HFFc6 (cell line): ENCODE measurements around the gene E2F4. TPM values are rescaled to one million over a fixed set of nuclear protein-coding genes. Genes with fewer than 3 reads are reported as not detected.

Source experiments
- DNase-seq: peaks from one replicate; pipeline ENCODE4 v3.0.0-alpha.2; 2018
- H3K27ac Mint-ChIP-seq: 2 replicates; pipeline ENCODE4 v1.8.0; 2020; ENCODE audit warnings: mild to moderate bottlenecking, mixed read lengths
- H3K27me3 Mint-ChIP-seq: 2 replicates; pipeline ENCODE4 v1.8.0; 2021; ENCODE audit warnings: mild to moderate bottlenecking, moderate library complexity, mixed read lengths; ENCODE audit not compliant: insufficient read depth
- H3K36me3 Mint-ChIP-seq: 2 replicates; pipeline ENCODE4 v1.8.0; 2021; ENCODE audit warnings: low read depth, mixed read lengths
- H3K4me1 Mint-ChIP-seq: 2 replicates; pipeline ENCODE4 v1.8.0; 2020; ENCODE audit warnings: low read depth, mixed read lengths
- H3K4me3 Mint-ChIP-seq: 2 replicates; pipeline ENCODE4 v1.8.0; 2020; ENCODE audit warnings: mild to moderate bottlenecking, moderate library complexity, mixed read lengths
- H3K9me3 Mint-ChIP-seq: 2 replicates; pipeline ENCODE4 v1.8.0; 2020; ENCODE audit warnings: mild to moderate bottlenecking, mixed read lengths
- CTCF ChIP-seq: fragments of 200-600 bp; sonication (generic); IDR thresholded peaks from 2 replicates; pipeline ENCODE4 v1.5.0; 2021; ENCODE audit warnings: antibody characterized with exemption, mild to moderate bottlenecking
- total RNA-seq, 6 experiments: library from RNA; stranded (reverse); fragmentation: NEBNext Ultra II Directional; extraction: Animal tissue kit (Norgen Biotek cat#: 25700); gene quantifications; 2 replicates in 1 of 6; 3 replicates in 5 of 6; pipeline ENCODE4 v1.2.3, GENCODE V29; 2021

E2F4 gene
- total RNA-seq, 6 experiments from 2014 or later = 52.9 to 64.7 (median 61.0) TPM

DNA sequence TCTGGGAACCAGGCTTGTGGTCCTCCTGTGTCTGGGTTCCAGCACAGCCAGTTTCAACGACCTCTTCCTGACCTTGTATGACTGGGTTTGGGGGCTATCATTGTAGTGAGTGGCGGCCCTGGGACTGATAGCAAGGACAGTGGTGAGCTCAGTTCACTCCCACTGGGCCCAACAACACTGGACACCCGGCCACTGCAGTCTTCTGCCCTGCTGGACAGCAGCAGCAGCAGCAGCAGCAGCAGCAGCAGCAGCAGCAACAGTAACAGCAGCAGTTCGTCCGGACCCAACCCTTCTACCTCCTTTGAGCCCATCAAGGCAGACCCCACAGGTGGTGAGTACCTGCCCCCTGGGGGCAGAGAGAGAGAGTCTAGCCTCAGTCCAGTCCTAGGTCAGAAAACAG lies 3.7 kb downstream of the E2F4 start:
- H3K36me3 Mint-ChIP-seq = peaks cover 44% of the 10 kb centered on the region

GRCh38 chr16:67196881-67197280 lies 4.9 kb downstream of the E2F4 start:
- no peak overlapping the region for H3K4me3 Mint-ChIP-seq

More for the DNA sequence above, 3.7 kb downstream of the E2F4 start:
- peaks cover 40% of the 10 kb centered on the region for H3K4me1 Mint-ChIP-seq
- no peak overlapping the region for H3K4me3 Mint-ChIP-seq
- no peak for TF ChIP-seq CTCF
- no peak overlapping the region for H3K27ac Mint-ChIP-seq
- no peak for DNase-seq
- no peaks in the 10 kb centered on the region for H3K9me3 Mint-ChIP-seq
- peaks cover 9% of the 10 kb centered on the region for H3K27me3 Mint-ChIP-seq

DNA sequence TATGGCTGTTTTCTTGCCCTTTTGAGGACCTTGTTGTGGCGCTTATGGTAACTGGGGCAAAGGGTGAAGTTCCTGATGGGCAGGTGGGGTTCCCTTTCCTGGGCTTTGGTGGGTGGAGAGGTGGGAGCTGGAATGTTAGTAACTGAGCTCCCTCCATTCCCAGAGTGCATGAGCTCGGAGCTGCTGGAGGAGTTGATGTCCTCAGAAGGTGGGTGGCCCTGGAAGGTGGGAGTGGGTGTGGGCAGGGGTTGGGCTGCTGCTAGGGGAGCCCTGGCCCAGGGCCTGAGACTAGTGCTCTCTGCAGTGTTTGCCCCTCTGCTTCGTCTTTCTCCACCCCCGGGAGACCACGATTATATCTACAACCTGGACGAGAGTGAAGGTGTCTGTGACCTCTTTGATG lies 5.7 kb downstream of the E2F4 start:
- Mint-ChIP-seq H3K9me3 (no peaks in the 10 kb centered on the region), H3K27ac (no peak overlapping the region), H3K36me3 (peaks cover 40% of the 10 kb centered on the region), H3K27me3 (peaks cover 9% of the 10 kb centered on the region), H3K4me3 (no peak overlapping the region), H3K4me1 (peaks cover 28% of the 10 kb centered on the region)
- no peak for DNase-seq
- no peak for TF ChIP-seq CTCF

More at GRCh38 chr16:67196881-67197280, 4.9 kb downstream of the E2F4 start:
- DNase-seq = no peak
- Mint-ChIP-seq H3K27me3 (peaks cover 9% of the 10 kb centered on the region), H3K27ac (peak overlapping the region; percentile 7; the same call in 1 of the 2 replicates), H3K9me3 (no peaks in the 10 kb centered on the region), H3K4me1 (peaks cover 31% of the 10 kb centered on the region), H3K36me3 (peaks cover 44% of the 10 kb centered on the region)
- TF ChIP-seq CTCF = no peak

GRCh38 chr16:67198238-67198734 lies 6.3 kb downstream of the E2F4 start:
- no peaks in the 10 kb centered on the region for H3K9me3 Mint-ChIP-seq
- peaks cover 36% of the 10 kb centered on the region; the same call in 1 of the 2 replicates for H3K36me3 Mint-ChIP-seq
- H3K27me3 Mint-ChIP-seq = peaks cover 9% of the 10 kb centered on the region
- no peak overlapping the region for H3K4me3 Mint-ChIP-seq
- TF ChIP-seq CTCF = peak; percentile 75
- DNase-seq = no peak
- H3K4me1 Mint-ChIP-seq = peaks cover 22% of the 10 kb centered on the region
- 0 out of 2 replicates have a peak overlapping the region, but pooled peaks have one; percentile 16 for H3K27ac Mint-ChIP-seq

DNA sequence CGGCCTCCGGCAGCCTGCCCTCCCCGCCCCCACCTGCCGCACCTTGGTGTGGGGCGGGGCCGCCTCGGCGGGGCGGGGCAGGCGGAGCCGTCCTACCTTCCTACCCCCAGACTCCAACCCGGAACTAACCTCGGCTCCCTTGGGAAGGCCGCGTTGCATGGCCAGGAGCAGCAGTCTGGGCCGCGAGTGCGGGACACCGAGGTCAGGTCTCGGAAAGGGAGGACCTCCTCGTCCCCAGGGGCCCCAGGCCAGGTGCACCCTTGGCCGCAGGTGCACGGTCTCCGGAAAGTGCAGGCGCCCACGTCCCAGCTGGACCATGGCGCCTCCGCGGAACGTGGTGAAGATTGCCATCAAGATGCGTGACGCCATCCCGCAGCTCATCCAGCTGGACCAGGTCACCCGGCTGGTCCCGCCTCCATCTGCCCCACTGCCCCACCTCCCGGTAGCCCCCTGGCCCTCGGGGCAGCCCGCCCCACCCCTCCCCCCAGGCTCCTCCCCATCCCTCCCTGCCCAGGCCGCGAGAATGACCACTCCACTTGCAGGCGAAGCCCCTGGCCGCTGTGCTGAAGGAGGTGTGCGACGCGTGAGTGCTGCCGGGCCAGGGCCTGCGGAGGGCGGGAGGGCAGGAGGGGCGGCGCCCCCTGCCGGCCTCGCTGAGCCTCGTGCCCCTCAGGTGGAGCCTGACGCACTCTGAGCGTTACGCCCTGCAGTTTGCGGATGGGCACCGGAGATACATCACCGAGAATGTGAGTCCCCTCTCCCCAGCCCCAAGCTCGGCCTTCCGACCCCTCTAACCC lies 7.3 kb downstream of the E2F4 start, which contains the start of gene ELMO3:
Gene ELMO3 (plus strand): TSS at position 121 of the 797 bp plus-strand sequence. CDS start 196 bp downstream, at position 317.
- TF ChIP-seq CTCF = peak; percentile 50
- H3K9me3 Mint-ChIP-seq = no peaks in the 10 kb centered on the region
- H3K4me3 Mint-ChIP-seq = no peak within 1 kb of the TSS
- H3K27me3 Mint-ChIP-seq = peaks cover 9% of the 10 kb centered on the region
- H3K4me1 Mint-ChIP-seq = peaks cover 13% of the 10 kb centered on the region
- peaks cover 27% of the 10 kb centered on the region; the same call in 1 of the 2 replicates for H3K36me3 Mint-ChIP-seq
- DNase-seq = no peak
- H3K27ac Mint-ChIP-seq = 0 out of 2 replicates have a peak within 1 kb of the TSS, but pooled peaks have one; percentile 16
